22Rv1 (cell line): Measurements from ENCODE around the gene EFCAB5.

Experiments
- ZFX ChIP-seq: fragments of 450-650 bp; IDR thresholded peaks from 2 replicates; pipeline ENCODE4 v1.6.1; 2017; ENCODE audit warnings: antibody characterized with exemption, borderline replicate concordance
- TF ChIP-seq, protein P1 (sequence below): fragments of 450-650 bp; IDR thresholded peaks from 2 replicates; pipeline ENCODE4 v1.5.1; 2017; ENCODE audit warnings: mild to moderate bottlenecking

DNA sequence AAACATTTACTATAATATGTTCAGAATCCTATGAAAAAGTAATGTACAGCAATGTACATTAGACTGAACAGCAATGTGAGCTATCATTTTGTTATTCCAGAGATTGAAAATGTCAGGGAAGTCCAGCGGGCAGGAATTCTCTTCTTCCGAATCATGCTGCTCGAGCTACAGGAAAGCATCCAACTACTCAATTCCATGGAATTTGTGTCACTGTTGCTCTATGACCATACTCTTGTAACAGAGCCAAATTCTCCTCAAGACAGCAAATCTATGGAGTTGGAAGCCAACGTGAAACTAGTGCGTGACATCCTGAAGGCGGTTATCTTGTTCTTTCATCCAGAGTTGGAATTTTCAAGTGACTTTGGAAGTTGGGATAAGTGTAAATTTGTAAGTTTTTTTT, 150.3 kb downstream of the EFCAB5 start:
- TF ChIP-seq, protein P1, sequence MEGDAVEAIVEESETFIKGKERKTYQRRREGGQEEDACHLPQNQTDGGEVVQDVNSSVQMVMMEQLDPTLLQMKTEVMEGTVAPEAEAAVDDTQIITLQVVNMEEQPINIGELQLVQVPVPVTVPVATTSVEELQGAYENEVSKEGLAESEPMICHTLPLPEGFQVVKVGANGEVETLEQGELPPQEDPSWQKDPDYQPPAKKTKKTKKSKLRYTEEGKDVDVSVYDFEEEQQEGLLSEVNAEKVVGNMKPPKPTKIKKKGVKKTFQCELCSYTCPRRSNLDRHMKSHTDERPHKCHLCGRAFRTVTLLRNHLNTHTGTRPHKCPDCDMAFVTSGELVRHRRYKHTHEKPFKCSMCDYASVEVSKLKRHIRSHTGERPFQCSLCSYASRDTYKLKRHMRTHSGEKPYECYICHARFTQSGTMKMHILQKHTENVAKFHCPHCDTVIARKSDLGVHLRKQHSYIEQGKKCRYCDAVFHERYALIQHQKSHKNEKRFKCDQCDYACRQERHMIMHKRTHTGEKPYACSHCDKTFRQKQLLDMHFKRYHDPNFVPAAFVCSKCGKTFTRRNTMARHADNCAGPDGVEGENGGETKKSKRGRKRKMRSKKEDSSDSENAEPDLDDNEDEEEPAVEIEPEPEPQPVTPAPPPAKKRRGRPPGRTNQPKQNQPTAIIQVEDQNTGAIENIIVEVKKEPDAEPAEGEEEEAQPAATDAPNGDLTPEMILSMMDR: no peak
- TF ChIP-seq ZFX: no peak
